Stimulated activated CD4-positive, alpha-beta T cell treated with anti-CD3 and anti-CD28 coated beads, Interleukin-12 subunit alpha, Interleukin-12 subunit beta, amount 100 ng/mL, for 48 hours (primary cell): Measurements from ENCODE around the gene SIT1.

Experiments
- DNase-seq, 3 donors: peaks; one replicate each; pipeline ENCODE4 v3.0.0-alpha.2; 2020; ENCODE audit warnings: low read depth in 2 of 3, low spot score in 1 of 3

Gene SIT1

DNA sequence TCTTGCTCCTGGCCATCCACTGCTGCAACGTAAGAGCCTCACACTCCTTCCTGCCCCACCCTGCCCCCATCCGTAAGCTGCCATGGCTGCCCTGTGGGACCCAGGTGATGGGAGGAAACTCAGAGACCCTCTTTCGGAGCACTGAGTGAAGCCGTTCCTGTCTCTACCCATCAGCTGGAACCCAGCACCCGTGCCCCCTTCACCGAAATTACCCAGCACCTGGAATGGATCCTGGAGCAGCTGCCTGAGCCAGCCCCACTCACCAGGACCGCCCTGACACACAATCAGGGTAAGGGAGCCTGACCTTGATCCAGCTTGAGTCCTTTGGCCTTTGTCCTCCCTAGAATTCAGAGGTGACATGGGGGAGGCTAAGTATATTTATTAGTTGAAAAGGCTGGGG, 42.5 kb downstream of the SIT1 start:
- no peak for DNase-seq

DNA sequence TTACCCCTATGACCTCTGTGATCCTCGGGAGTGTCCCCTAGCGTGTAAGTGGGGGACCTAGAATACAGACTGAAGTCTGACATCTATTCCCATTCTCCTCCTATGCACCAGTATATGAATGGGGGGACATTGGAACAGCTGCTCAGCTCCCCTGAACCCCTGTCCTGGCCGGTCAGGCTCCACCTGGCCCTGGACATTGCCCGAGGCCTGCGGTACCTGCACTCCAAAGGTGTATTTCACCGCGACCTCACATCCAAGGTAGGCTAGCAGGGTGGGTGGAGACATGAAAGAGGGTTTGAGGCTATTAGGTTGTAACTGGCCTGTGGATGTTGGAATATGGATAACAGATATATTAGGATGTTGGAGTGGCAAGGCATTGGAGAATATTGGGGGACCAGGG, 44.0 kb downstream of the SIT1 start:
- DNase-seq, result no peak

DNA sequence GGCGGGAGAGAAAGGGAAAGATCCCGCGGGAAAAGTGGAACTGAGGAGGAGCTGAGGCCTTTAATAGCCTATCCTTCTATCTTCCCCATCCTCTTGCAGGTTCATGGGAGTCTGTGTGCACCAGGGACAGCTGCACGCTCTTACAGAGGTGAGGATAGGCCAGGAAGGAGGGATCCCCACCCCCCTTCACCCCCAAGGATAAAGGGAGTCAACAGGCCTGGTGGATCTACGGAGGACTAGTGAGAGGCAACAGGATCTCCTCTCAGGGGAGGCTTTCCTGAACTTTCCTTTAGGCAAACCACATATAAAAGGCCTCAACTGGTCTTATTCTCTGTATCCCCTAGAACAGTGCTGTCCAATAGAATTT, 44.6 kb downstream of the SIT1 start:
- no peak for DNase-seq

DNA sequence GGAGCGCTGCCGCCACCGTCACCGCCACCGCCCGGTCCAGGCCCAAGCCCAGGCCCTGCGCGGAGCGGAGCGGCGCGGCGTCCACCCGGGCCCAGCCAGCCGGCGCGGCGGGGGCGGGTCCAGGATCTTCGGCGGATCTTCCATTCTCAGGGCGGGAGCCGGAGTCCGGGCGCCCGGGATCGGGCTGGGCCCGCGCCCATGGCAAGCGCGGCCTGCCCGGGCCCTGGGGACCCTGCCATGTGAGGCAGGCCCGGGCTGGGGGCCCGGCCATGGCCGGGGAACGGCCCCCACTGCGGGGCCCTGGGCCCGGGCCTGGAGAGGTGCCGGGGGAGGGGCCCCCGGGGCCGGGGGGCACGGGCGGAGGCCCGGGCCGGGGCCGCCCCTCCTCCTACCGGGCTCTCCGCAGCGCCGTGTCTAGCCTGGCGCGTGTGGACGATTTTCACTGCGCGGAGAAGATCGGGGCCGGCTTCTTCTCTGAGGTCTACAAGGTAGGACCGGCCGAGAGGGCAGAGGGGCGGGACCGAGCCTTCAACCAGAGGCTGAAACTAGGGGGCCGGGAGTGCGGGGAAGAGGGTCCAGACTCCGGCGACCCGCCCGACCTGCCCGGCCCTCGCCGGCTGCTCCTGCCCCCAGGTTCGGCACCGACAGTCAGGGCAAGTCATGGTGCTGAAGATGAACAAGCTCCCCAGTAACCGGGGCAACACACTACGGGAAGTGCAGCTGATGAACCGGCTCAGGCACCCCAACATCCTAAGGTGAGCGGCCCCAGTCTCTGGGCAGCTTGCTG, 45.2 kb downstream of the SIT1 start:
- peak in 1 of 3 donors; percentile 16 for DNase-seq

DNA sequence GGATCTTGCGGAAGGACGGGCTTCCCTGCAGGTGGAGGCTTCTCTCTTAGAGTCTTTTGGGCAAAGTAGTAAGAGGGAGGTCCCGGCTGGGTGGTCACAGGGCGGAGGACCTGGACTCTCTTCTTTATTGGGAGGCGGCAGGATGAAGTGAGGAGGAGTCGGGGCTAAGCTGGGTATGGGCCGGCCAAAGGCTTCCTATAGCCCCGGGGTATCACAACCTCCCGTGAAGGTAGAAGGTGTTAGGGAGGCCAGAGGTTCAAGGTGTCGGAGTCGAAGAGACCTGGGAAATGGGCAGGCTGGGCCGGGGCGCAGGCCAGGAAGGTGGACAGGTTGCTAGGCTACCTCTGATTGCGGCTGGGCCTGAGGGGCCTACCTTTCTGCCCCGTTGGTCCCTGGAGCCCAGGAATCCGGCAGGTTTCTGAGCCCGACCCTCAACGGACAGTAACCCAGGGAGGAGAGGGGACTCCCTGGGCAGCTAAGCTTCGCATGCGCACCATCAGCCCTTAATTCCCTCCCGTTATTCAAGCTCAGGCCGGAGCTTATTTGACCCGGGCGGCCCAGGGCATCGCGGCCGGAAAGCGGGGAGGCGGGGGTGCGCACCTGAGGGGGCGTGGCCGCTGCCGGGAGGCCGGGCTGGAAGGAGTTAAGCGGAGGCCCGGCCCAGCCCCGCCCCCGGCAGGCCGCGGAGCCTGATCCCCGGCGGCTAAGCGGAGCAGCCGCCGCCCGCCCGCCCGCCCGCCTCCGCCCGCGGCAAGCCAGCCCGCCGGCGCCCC, 46.0 kb downstream of the SIT1 start, which contains the start of gene TESK1:
TSS of gene TESK1 (plus strand) at position 685 of the 773 bp plus-strand sequence. CDS start 358 bp downstream, outside the sequence.
- DNase-seq, result peak; percentile 67 to 86 (median 72)

DNA sequence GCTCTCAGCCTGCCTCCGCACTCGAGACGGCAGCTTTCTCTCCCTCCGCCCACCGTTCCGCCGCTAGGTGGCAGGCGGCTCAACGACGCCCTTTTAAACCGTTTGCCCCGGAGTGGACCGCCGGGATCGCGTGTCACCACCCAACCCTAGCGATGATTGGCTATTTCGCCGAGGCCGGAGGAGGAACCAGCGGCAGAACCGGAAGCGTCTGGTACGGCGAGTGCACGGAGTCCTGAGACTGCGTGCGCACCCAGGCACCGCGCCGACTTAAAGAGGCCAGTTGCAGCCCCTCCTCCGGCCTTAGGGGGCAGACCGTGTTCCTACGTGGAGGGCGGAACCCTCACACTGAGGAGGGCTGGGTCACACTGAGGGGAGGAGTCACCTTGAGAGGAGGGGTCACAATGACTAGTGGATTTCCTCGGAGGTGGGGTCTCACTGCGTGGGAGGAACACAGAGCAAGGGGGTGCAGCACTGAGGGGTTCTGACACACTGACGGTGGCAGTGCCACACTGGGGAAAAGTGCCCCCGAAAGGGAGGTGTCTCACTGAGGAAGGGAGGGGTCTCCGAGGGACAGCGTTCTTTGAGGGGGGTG, 46.6 kb downstream of the SIT1 start:
- peak; percentile 97 to 100 (median 99) for DNase-seq

DNA sequence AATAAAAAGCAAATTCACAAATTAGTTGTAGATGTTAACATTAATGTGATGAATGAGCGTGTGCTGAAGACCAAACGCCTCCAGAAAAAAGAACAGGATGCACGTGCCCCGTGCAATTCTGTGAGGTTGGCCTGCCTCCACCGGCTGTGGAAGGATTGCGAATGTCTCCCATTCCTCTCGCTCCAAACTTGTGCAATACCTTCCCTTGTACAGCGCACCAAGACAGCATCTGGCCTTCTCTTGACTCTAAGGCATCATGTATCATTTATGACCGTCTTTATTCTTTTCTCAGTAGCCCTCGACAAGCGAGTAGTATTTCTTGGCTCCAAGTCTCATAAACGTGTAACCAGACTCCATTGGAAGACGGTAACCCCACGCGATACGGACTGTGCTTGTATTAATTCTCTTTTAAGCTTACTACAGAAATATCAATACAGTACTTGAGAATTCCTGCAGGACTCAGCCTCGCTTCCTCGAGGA, 47.2 kb downstream of the SIT1 start:
- DNase-seq, result no peak

DNA sequence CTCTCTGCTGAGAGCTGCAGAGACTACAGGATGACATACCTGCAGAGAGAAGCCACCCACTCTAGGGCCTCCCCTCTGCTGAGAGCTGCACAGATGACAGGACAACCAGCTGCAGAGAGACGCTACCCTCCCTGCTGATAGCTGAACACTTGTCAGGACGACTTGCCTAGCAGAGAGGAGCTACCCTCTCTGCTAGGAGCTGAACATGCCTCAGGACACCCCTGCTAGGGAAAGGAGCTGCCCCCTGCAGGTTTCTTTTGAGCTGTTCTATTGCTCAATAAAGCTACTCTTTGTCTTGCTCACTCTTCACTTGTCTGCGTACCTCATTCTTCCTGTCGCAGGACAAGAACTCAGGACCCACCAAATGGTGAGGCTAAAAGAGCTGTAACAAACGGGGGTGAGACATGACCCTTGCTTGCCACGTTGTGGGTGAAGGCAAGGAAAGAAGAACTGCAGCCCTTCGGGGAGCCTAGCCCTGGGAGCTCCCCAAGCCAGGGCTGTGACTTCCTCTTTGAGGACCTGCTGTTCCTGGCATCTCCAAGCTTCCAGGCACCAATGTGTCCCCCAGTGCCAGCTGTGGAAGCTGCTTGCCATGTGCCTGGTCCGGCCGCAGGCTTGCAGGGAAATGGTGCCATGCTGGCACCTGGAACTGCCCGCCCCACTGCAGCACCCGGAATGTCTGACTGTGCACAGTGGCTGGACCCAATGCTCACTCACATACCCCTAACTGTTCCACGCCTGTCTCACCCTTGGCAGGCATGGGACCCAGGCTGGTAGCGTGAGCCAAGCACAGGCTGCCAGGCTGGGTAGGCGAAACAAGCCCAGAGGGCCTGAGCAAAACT, 50.7 kb downstream of the SIT1 start:
- DNase-seq, result no peak
